ENCODE measurements around the gene CALD1. TPM values are rescaled to one million over a fixed set of nuclear protein-coding genes. Genes with fewer than 3 reads are reported as not detected.

Gene CALD1
- total RNA-seq, 1 donor from 2014 or later: 71.8 TPM

DNA sequence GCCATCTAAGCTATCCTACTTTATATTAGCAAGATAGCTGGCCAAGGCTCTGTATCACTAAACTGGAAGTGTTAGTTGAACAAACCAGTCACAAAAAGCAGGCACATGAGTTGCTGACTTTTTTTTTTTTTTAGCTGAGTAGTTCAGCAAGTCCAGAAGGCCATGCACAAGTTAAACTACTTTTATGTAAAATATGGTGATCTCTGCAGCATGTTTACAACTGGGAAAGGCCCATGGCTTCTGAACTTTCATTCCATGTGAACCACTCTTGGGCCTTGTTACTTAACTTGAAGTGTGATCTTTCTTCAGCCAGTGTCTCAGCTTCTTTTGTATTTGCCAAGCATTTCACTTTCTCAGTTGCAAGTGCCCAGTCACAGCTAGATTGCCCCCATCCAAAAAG, 78.5 kb downstream of the CALD1 start:
- H3K4me1 Mint-ChIP-seq: peaks cover 11% of the 10 kb centered on the region
- no peaks in the 10 kb centered on the region for H3K27me3 Mint-ChIP-seq (ENCODE audit: low read depth)
- no peaks in the 10 kb centered on the region for H3K36me3 Mint-ChIP-seq (ENCODE audit: low read depth)
- TF ChIP-seq, protein P1, sequence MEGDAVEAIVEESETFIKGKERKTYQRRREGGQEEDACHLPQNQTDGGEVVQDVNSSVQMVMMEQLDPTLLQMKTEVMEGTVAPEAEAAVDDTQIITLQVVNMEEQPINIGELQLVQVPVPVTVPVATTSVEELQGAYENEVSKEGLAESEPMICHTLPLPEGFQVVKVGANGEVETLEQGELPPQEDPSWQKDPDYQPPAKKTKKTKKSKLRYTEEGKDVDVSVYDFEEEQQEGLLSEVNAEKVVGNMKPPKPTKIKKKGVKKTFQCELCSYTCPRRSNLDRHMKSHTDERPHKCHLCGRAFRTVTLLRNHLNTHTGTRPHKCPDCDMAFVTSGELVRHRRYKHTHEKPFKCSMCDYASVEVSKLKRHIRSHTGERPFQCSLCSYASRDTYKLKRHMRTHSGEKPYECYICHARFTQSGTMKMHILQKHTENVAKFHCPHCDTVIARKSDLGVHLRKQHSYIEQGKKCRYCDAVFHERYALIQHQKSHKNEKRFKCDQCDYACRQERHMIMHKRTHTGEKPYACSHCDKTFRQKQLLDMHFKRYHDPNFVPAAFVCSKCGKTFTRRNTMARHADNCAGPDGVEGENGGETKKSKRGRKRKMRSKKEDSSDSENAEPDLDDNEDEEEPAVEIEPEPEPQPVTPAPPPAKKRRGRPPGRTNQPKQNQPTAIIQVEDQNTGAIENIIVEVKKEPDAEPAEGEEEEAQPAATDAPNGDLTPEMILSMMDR (conservative IDR thresholded peaks at IDR 0.05): no peak
- H3K4me3 Mint-ChIP-seq: no peak overlapping the region
- H3K27ac Mint-ChIP-seq (ENCODE audit: unreplicated experiment): no peak overlapping the region
- H3K9me3 Mint-ChIP-seq: peaks cover 3% of the 10 kb centered on the region
- no peak for DNase-seq (ENCODE audit: low read depth, low spot score)

DNA sequence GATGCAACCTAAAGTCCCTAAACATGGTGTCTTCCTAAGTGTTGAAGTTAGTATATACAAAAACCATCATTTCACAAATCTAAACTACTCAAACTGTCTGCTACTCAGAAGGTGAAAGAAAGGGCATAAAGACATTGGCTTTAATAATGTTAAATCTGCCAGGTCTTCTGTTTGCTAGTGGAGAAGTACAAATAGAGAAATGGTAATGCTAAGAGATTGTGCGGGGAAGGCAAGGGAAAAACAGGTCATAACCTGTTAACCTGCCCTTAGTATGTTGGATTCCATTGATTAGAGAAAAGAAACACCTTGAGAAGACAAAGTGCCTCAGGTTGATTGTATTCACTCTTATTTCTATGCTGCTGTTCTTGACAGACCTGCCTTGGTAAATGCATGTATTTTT, 80.3 kb downstream of the CALD1 start:
- no peak for DNase-seq (ENCODE audit: low read depth, low spot score)
- peaks cover 9% of the 10 kb centered on the region for H3K4me1 Mint-ChIP-seq
- H3K27me3 Mint-ChIP-seq (ENCODE audit: low read depth): no peaks in the 10 kb centered on the region
- TF ChIP-seq, protein P1 (conservative IDR thresholded peaks at IDR 0.05): no peak
- H3K27ac Mint-ChIP-seq (ENCODE audit: unreplicated experiment): no peak overlapping the region
- H3K9me3 Mint-ChIP-seq: peaks cover 3% of the 10 kb centered on the region
- no peak overlapping the region for H3K4me3 Mint-ChIP-seq
- H3K36me3 Mint-ChIP-seq (ENCODE audit: low read depth): no peaks in the 10 kb centered on the region

DNA sequence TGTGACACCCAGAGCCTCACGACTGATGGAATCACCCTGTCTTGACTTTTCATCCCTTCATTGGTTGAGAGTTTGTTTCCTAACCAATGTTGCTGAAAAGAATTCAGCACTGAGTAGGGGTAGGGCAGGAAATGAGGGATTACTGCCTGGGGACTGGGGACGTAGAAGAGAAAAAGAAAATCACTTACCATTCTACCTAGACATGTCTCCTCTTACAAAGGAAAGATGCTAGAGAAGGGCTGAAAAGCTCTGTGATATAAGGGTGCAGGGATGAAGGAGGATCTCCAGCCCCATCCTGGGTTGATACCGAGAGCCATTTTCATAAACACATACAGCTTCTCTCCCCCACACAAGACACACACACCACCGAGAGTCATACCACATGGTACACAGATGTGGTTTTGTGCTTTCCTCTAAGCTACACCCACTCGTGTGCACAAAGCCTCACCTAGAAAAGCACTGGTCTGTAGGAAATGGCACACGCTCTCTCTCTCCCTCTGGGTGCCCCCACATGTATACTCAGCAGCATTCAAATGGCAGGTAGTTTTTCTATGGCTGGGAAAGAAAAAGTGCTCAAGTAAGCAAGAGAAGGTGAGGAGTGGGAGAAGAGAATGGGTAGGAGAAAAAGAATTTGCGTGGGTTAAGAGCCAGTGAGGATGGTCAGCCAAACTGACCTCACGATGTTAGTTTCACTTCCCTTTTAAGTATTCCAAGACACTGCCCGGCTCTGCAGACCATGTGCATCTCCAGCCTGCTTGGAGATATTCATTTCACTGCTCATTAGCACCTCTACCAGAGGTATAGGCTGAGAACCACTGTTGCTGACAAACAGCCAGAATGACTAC, 85.8 kb downstream of the CALD1 start:
- Mint-ChIP-seq H3K4me1 (peaks cover 19% of the 10 kb centered on the region), H3K27ac (ENCODE audit: unreplicated experiment) (no peak overlapping the region), H3K36me3 (ENCODE audit: low read depth) (no peaks in the 10 kb centered on the region), H3K27me3 (ENCODE audit: low read depth) (no peaks in the 10 kb centered on the region), H3K4me3 (no peak overlapping the region), H3K9me3 (no peaks in the 10 kb centered on the region)
- no peak for DNase-seq (ENCODE audit: low read depth, low spot score)
- TF ChIP-seq, protein P1 (conservative IDR thresholded peaks at IDR 0.05): no peak

DNA sequence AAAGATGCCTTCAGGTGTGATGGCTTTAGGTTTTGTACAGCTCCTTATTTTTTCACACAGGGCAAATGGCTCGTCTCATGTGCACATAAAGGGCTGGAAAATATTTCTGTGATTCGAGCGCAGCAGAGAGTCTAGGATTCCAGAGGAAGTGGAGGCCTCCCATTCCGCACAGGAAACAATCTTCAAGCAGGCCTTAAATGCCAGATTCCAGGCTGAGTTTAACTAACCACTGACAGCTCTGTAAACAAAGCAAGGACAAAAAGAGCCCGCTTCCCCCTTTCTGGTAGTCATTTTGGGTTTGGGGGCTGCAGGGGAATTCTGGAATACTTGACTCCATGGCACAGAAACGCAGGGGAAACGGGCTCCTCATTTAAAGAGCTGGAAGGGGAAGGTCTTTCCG, 87.2 kb downstream of the CALD1 start:
- Mint-ChIP-seq H3K27ac (ENCODE audit: unreplicated experiment) (peak overlapping the region; percentile 1), H3K9me3 (no peaks in the 10 kb centered on the region), H3K36me3 (ENCODE audit: low read depth) (peaks cover 2% of the 10 kb centered on the region), H3K27me3 (ENCODE audit: low read depth) (no peaks in the 10 kb centered on the region), H3K4me3 (no peak overlapping the region), H3K4me1 (peaks cover 22% of the 10 kb centered on the region)
- TF ChIP-seq, protein P1 (conservative IDR thresholded peaks at IDR 0.05): no peak
- no peak for DNase-seq (ENCODE audit: low read depth, low spot score)

DNA sequence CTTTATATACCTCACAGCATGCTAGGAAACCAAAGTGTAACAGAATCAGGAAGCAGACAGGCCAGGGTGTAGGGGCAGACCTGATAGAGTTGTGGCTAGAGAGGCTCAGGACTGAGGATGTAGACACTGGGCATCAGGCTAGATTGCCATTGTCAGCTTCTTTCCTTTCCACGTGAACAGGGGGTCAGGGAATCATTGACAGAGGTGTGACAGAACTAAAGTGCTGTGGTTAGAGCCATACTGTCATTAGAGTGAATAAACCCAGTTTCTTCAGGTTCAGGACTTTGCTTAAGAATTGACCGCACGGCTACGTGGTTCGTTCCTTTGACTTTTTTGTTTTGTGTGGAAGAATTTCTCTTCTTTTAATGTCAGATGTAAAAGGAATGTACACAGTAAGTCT, 90.7 kb downstream of the CALD1 start:
- Mint-ChIP-seq H3K9me3 (no peaks in the 10 kb centered on the region), H3K4me3 (no peak overlapping the region), H3K4me1 (peaks cover 46% of the 10 kb centered on the region), H3K27me3 (ENCODE audit: low read depth) (no peaks in the 10 kb centered on the region), H3K27ac (ENCODE audit: unreplicated experiment) (no peak overlapping the region), H3K36me3 (ENCODE audit: low read depth) (peaks cover 2% of the 10 kb centered on the region)
- TF ChIP-seq, protein P1 (conservative IDR thresholded peaks at IDR 0.05): no peak
- DNase-seq (ENCODE audit: low read depth, low spot score): no peak
